Measurements from ENCODE around the gene CASP8. TPM values are rescaled to one million over a fixed set of nuclear protein-coding genes. Genes with fewer than 3 reads are reported as not detected.

Gene CASP8
- 0.67 TPM in 1 of 2 replicates, not detected in the other for polyA plus RNA-seq

DNA sequence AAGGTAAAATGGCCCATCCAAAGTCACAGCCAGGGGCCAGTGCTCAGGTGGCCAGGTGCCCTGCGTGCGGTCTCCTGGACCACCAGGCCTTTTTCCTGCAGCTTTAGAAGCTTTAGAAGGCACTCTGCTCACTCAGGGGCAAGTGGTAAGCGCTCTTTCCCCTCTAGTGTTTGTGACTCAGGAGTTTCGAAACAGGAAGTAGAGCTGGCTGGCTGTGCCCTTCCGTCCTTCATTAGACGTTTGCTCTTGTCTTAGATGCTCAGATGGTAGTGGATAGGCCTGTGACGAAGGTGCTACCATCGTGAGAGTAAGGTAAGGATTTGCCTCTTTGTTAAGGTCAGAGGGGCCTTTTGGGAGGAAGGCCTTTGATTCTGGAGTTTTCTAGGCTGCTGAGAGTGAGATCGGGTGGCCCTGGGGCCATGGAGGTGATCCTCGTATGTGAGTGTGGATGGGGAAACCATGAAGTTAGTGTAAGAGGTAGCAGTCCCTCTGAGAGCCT is at the start of gene CASP8:
Gene CASP8, plus strand, starts transcription at position 235 of the 499 bp plus-strand sequence. CDS start 5,951 bp downstream, outside the sequence.

Other genes with a start within 250 kb of the CASP8 start
- gene HYCC2, start 188.9 kb upstream of the CASP8 start, polyA plus RNA-seq = 15.2 and 19.8 TPM in 2 replicates
- 1,448 and 1,695 TPM in 2 replicates for gene NDUFB3, start 188.5 kb upstream of the CASP8 start, polyA plus RNA-seq
- gene CFLAR, start 144.4 kb upstream of the CASP8 start, polyA plus RNA-seq = 4.5 and 4.9 TPM in 2 replicates
- gene CASP10, start 77.4 kb upstream of the CASP8 start, polyA plus RNA-seq = 0.20 TPM in 1 of 2 replicates, not detected in the other
- gene FLACC1, start 96.8 kb downstream of the CASP8 start, polyA plus RNA-seq = 0.88 and 1.1 TPM in 2 replicates
- gene TRAK2, start 190.9 kb downstream of the CASP8 start, polyA plus RNA-seq = 5.6 and 12.1 TPM in 2 replicates
- gene STRADB, start 191.2 kb downstream of the CASP8 start, polyA plus RNA-seq = 23.8 and 26.3 TPM in 2 replicates